ENCODE measurements around the gene LARGE1. TPM values are rescaled to one million over a fixed set of nuclear protein-coding genes. Genes with fewer than 3 reads are reported as not detected.

The LARGE1 gene
- total RNA-seq, 1 donor from 2014 or later: 0.16 TPM

DNA sequence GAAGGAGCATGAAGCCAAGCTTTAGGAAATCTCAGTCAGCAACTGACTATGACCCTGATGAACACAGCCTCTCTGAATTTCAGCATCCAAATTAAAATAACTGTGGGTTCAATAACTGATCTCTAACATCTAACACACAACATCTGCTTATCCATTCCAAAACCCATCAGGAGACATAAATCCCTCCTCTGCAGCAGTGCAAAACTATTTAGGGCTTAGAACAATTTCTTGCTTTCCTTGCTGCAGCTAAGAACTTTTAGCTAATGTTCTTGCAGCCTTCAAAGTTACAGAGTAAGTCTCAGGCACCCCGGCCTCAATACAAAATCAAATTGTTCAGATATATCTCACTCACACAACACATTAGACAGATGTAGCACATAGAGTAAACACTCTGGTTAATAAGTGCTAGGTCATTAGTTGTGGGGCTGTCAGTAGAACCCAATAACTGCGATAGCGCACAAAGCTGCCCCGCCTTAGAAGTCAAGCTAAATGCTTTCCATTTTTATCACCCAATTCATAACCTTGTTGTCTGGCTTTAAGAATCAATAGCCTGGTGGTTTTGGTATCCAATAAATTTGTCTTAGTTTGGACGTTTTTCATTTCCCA, 139.6 kb downstream of the LARGE1 start:
- intact Hi-C loops (cut with micrococcal nuclease): no loop called here

DNA sequence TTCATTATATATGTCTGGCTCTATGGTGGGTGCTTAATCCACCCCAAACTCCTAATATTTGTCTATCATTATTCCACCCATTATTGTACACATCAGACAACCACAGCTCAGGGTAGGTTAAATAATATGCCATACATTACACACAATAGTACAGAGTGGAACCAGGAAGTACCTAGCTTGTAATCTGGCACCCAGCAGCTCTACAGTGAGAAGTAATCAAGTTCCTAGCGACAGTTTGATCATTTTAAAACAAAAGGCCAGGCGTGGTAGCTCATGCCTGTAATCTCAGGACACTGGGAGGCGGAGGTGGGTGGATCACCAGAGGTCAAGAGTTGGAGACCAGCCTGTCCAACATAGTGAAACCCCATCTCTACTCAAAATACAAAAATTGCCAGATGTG, 141.0 kb downstream of the LARGE1 start:
- intact Hi-C loops (cut with micrococcal nuclease): no loop called here

DNA sequence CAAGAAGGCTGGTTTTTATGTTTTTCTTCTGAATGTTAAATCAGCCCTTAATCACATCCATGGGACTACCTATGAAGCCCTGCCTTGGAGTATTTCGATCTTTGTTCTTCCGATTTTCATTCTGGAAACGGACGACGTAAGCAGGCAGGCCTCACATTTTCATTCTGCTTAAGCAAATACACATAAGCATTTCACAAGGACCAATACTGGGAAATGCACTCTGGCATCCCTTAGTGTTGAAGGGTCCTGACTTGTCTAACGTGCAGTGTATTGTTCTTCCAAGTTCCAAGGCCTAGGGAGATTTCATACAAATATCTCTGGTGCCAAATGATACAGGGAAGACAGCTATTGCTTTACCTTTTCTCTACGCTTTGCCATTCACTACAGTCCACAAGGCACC, 143.8 kb downstream of the LARGE1 start:
- intact Hi-C loops (cut with micrococcal nuclease): no loop called here

DNA sequence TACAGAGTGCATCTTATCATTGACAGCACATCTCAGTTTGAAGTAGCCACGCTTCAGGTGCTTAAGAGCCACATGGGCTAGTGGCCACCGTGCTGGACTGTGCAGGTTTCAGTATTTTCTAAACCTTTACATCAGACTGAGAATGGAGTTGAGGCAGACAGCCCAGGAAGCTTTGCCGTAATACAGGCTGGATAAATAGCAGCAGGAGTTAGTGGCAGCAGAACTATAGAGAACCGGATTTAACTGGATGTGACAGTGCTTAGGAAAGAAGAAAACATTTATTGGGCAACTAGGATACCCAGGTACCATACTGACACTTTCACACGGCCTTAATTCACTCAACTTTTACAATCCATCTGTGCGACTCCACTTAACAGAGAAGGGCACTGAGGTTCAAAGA, 145.5 kb downstream of the LARGE1 start:
- intact Hi-C loops (cut with micrococcal nuclease): no loop called here

DNA sequence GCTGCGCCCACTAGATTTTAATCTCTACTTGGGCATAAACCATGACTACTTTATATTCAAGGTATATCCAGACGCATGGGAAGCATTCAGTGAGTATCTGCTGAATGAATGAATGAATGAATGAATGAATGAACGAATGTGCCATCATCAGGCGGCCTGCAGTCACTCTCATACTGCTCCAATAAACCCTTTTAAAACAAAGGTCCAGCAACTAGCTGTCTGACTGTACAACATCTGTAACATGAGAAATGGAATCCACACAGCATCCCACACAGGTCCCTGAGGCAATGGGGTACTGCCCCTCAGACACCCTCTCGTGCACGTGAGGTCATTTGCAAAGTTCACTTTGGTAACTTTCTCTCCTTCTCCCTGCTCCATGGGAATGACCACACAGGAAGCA, 147.5 kb downstream of the LARGE1 start:
- intact Hi-C loops (cut with micrococcal nuclease): no loop called here

DNA sequence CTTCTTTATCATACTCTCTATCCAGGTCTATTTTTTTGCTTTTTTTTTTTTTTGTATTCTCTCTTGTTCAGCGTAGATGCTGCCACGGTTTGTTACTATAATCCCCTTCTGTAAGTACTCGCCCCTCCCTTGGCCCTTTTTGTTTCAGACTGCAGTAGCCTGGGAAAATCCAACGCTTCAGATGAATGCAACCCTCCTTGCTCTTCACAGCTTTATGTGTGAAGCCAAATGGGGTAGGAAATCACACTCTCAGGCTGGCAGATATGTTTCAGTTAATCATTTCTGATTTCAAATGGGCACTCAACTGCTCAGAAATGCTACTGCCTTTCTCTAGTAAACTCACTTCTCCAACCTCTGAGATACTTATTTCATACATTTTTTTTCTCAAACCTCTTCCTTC, 149.1 kb downstream of the LARGE1 start:
- intact Hi-C loops (cut with micrococcal nuclease): no loop called here

DNA sequence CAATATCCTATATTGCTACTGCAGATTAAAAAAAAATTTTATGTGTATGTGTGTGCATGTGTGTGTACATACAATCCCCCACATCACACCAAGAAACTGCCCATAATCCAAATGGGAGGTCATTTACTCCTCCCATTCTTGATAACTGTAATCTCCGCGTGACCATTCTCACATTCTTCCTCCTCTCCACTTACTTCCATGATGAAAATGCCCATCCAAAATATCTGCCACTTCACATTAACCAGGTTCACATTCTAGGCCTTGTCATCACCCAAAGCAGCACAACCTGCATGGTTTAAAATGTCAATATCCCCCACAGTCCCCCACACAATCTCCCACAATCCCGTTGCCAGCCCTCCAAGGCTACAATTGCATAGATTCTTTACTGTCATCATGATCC, 149.6 kb downstream of the LARGE1 start:
- intact Hi-C loops (cut with micrococcal nuclease): no loop called here

DNA sequence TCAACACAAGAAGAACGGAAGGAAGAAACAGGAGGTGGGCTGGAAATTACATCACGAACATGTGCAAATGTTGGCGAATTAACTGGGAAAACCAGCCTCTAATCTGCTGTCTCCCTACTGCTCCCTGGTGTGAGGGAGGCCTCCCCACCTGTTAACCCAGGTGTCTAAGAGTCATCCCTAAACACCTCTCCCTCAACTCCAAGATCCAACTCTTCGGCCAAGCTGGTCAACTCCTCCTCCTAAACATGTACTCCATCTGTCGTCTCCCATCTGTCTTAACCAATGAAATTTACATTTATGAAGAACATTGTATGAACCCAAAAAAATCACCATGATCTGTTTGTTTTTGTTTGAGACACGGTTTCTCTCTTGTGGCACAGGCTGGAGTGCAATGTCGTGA, 154.2 kb downstream of the LARGE1 start:
- intact Hi-C loops (cut with micrococcal nuclease): no loop called here

DNA sequence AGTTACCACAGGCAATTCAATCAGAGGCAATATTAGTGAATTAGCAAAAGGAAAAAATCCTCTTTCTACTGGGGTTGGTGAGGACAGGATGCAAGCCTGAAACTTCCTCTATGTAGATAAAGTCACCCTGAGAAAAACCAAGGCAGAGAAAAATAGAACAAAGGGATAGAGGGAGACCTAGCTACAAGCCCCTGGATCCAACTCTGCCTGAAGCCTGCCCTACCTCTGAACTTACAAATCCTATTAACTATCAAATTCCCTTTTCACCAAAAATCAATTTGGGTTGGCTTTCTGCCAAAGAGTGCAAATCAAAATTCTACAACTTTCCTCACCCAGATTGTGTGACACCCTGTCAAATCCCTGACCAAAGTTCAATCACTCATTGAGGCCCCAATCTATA, 161.3 kb downstream of the LARGE1 start:
- intact Hi-C loops (cut with micrococcal nuclease): no loop called here

DNA sequence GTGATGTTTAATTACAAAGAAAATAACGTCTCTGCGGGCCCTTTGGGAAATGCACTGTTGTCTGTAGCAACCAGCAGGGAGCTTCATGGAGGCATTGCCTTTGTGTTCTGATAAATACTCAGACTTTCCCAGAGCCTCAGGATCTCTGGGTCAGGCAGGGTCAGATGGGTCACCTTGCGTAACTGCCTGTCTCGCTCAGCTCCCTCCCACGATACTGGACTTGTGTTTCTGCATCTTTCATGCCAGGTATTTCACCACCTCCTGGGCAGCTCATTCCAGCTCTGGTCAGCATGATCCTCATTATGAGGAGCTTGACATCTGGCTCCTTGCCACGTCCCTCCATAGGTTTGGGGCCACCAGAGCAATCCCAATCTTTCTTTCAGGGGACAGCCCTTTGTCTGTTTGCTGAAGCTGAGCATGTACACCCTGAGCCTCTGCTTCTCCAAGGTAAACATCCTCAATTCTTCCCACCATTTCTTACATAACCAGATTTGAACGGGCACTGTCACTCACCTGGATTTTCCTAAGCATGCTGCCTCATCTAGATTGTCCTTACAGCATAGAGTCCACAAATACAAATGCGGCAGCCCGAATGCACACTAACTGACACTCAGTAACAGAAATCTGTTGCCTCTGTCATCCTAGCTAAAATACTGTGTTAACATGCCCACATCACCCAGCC, 162.3 kb downstream of the LARGE1 start:
- intact Hi-C loops (cut with micrococcal nuclease): no loop called here

DNA sequence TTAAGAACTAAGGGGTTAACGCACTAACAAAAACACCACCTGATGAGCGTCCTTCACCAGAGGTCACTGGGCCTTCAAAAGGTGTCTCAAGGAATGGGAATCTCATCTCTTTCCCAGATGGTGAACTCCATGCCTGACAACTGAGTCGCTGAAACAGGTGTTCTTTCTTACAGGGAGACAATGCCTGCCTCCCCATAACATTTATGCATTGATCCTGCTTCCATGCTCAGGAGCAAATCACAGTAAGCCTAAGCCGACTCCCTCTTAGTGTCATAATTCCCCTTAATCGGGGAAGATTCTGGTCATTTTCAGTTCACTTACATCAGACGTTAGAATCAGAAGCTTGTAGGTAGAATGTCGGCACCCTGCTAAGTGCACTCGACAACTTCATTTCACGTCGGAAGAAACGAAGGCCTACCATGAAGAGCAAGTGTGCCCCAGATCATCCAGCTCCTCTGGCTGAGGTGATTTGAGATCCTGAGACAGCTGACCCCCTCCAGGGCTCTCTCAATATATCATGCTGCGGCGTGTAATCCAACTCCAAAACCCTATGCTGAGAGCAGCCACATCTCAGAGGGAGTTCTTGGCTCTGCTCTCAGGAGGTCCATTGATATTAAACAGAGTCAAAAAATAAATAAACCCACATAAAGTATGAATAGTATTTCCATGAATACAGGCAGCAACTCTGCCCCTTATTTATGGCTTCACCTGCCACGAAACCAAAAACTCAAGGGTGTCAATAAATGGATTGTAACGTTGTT, 163.1 kb downstream of the LARGE1 start:
- intact Hi-C loops (cut with micrococcal nuclease): no loop called here

DNA sequence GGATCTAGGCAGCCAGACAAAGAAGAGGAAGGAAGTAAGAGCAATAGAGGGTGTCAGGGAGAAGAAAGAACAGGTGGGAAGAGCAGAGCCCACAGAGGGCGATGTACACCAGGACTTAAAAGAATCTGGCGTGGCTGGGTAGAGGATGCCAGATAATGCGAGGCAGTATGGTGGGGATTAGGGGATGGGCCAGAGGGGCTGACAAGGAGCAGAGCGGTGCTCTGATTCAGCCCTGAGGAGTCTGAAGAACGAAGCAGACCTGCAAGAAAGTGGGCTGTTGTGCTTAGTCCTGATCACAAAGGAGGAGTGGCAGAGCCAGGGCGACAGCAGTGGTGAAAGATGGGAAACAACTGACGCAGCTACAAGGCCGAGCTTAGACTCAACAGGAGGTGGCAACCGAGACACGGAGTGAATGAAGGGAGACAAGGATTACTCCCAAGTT, 163.7 kb downstream of the LARGE1 start:
- intact Hi-C loops (cut with micrococcal nuclease): no loop called here

DNA sequence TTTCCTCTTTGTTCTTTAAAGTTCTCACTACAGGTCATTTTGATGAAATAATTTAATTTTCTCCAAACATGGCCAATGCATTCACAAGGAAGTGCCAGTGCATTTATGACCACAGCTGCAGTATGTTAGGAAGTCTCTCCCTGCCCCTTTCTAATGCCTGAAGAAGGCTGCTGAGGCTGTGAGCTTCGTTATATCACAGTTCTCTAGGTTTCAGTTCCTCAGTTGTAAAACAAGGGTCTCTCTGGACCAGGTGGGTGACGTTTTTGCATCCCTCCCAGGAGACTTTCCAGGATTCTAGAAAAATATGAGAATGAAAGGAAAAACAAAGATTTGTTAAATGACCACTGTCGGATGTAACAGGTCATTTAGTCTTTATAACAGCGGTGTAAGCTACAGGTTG, 171.6 kb downstream of the LARGE1 start:
- intact Hi-C loops (cut with micrococcal nuclease): no loop called here

DNA sequence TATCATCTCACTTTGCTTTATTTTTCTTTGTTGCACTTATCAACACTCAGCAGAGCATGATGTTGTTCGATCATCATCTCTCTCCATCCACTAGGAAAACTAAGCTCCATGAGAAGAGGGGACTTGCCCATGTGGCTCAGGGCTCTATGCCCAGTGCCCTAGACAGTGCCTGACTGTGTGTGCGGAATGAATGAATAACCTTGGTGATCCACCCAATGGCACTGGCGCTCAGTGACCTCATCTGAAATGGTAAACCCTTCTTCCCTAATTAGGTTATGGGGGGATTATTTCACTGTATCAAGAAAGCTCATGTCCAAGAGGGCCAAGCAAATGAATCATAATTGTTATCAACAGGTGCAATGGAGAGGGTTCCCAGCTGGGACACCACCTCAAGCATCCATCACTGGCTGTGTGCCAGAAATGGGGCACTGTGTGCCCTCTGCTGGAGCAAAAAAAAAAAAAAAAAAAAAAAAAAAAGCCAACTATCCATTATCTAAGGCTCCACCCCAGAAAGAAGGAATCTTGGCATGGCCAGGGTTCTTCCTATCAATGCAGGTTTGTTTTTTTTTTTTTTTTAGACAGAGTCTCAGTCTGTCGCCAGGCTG, 172.6 kb downstream of the LARGE1 start:
- intact Hi-C loops (cut with micrococcal nuclease): no loop called here

DNA sequence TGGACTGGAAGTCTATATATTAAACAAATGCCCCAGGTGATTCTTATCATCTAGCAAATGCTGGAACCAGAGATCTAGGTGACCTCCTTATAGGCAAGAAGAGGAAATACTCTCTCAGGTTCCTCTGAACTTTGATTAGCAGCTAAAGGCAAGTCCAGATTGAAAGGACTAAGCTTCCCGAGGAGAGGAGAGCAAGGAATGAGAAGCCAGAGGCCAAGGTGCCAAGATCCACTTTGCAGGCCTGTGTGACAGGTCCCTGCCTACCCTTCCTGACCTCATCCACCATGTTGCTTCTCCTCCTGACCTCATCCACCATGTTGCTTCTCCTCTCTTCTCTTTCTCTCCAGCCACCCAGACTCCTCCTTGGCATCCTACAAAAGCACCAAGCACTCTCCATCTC, 173.2 kb downstream of the LARGE1 start:
- intact Hi-C loops (cut with micrococcal nuclease): no loop called here

DNA sequence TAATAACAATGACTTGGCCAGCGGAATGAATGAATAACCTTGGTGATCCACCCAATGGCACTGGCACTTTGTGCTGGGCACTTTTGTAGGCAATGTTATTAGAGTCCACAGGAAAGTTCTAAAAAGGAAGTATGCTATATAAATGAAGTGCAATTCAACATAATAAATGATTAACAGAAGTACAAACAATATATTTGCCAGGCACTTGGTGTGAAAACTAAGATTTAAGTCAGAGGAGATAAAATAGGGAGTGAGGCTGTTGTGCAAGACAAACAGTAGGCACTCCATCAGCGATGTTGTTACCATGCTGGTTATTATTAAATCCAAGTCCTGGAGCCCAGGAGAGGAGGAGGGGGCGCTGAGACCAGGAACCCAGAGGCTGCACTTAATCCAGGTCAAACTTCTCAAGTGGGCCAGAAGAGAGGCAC, 173.8 kb downstream of the LARGE1 start:
- intact Hi-C loops (cut with micrococcal nuclease): no loop called here

DNA sequence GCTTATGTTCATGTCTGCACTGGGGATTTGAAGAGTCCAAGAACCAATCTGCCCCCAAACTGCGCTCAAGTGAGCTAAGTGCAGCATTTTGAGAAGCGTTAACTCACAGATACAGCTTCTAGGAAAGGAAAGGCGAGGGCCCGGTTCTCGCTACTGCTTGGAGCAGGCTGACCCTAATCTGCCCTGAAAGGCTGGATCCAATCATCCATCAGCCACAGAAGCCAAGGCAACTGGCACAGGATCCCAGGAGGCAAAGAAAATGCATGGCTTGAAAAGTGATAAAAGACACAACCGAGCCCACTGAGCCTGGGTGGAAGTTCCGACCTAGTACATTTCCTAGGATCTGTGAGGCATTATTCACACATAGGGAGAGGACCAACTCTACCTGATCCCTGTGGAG, 174.8 kb downstream of the LARGE1 start:
- intact Hi-C loops (cut with micrococcal nuclease): no loop called here

DNA sequence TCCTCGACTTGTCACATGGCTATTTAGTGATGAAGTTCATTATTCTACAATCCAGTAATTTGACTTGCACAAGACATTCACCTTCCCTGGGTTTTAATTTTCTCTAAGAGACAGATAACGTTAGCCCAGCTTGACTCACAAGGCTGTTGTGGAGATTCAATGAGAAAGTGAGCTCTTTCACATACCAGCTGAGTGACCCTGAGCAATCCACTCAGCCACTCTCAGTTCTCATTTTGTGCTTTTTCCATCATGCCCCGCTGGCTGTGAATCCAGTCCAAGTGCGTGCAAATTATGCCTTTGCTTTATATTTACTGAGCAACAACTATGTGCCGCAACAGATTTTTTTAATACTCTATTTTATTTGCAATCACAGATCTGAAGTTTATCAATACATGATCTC, 176.5 kb downstream of the LARGE1 start:
- intact Hi-C loops (cut with micrococcal nuclease): no loop called here

DNA sequence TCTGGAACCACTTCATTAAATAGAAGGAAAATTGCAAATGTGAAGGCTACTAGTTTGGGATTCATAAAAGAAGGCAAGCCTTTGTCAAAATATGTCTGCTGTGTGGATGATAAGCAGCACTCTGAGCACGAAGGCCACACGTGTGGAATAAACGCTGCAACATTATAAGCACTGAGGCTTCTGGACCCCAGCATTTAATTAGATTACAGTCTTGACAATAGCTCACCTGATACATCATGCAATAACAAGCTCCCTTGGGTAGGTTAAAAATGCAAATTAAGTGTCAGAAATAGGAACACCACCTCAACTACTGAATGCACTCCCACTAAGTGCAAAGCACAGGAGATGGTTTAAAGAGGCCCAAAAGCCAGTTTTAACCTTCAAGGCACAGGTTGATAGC, 179.3 kb downstream of the LARGE1 start:
- intact Hi-C loops (cut with micrococcal nuclease): no loop called here

DNA sequence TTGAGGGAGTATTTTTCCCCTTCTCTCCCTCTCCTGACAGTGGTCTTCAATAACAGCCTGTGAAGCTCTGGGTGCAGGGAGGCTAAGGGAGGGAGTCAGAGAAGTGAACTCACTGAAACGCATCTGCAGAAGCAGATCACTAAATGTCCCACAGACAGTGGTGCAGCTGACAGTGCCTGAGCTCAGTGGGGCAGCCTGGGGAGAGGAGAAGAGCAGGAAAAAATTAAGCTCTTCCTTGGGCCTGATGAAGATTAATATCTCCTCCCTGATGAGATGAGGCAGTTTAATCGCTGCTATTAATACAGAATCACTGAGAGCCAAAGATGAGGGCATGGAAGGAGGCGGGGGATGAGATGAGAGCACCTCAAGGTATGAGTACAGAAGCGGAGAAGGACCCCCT, 180.8 kb downstream of the LARGE1 start:
- intact Hi-C loops (cut with micrococcal nuclease): no loop called here

DNA sequence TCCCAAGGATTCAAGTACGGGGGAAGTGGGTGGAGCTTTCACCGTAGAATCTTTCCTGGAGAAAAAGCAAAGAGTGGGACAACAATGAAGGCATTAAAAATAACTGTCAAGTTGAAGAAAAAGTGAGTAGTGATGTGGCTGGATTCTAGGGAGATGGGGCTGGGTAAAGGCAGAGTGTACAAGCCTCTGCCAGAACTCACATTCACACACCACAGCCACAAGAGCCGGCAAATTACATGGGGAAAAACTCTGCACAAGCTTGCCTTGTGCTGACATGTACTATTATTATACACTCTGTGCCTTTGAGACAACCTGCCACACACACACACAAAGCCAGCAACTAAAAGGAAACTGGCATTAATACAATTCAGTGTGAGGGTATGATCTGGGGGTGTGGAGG, 182.6 kb downstream of the LARGE1 start:
- intact Hi-C loops (cut with micrococcal nuclease): no loop called here

DNA sequence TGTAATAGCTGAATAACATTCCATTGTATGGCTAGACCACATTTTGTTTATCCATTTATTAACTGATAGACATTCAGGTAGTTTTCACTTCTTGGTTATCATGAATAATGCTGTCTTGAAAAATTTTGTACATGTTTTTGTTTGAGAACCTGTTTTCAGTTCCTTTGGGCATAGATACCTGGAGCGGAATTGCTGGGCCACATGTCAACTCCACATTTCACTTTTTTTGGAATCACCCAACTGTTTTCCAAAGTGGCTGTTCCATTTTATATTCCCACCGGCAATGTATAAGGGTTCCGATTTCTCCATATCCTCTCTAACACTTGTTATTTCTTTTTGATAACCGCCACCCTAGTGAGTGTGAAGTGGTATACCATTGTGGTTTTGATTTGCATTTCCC, 184.3 kb downstream of the LARGE1 start:
- intact Hi-C loops (cut with micrococcal nuclease): no loop called here

Data from T-helper 2 cell treated with Interferon-gamma antibody and Interleukin-4, amounts not matched to agents 100 ng/mL and 5 ng/mL, for 36 hours (primary cell).